ENCODE data around the gene H6PD. TPM values are rescaled to one million over a fixed set of nuclear protein-coding genes. Genes with fewer than 3 reads are reported as not detected.

H6PD gene
- total RNA-seq, 4 donors from 2014 or later, result 27.0 to 62.2 (median 44.0) TPM

DNA sequence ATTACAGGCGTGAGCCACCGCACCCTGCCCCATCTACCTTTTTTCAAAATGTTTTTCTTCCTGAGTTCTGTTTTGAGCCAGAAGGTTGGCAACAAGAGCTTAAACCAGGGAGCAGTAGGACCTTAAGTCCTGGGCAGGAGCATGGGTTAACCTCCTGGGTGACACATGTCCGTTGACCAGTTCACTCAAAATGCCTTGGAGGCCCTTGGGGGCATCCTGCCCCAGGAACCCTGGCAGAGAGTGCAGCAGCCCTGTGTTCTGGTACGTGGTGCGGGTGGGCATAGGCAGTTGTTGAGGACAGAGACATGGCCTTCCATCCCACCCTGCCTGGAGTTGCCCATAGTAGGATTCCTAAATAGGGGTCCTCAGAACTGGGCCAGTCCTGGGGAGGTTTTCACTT, 11.6 kb downstream of the H6PD start:
- Histone ChIP-seq H3K4me3 (no peak overlapping the region), H3K9me3 (no peaks in the 10 kb centered on the region), H3K27ac (no peak overlapping the region), H3K27me3 (no peaks in the 10 kb centered on the region), H3K4me1 (peaks cover 6 to 95% (median 48%) of the 10 kb centered on the region in 3 donors), H3K36me3 (peaks cover 0 to 46% of the 10 kb centered on the region in 2 donors)
- WGBS, 2 donors (ENCODE audit: low coverage in 1 of 2), result 100% methylated on average over 1 of the region's 5 CpGs; no CpG with 5 or more reads in 1 of the 2 donors
- TF ChIP-seq POLR2AphosphoS5 (IDR thresholded peaks at IDR 0.05) (no peak), POLR2A (IDR thresholded peaks at IDR 0.05) (no peak), EP300 (IDR thresholded peaks at IDR 0.05) (no peak)
- TF ChIP-seq, protein P1, sequence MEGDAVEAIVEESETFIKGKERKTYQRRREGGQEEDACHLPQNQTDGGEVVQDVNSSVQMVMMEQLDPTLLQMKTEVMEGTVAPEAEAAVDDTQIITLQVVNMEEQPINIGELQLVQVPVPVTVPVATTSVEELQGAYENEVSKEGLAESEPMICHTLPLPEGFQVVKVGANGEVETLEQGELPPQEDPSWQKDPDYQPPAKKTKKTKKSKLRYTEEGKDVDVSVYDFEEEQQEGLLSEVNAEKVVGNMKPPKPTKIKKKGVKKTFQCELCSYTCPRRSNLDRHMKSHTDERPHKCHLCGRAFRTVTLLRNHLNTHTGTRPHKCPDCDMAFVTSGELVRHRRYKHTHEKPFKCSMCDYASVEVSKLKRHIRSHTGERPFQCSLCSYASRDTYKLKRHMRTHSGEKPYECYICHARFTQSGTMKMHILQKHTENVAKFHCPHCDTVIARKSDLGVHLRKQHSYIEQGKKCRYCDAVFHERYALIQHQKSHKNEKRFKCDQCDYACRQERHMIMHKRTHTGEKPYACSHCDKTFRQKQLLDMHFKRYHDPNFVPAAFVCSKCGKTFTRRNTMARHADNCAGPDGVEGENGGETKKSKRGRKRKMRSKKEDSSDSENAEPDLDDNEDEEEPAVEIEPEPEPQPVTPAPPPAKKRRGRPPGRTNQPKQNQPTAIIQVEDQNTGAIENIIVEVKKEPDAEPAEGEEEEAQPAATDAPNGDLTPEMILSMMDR (IDR thresholded peaks at IDR 0.05), result no peak
- no peak for ATAC-seq

DNA sequence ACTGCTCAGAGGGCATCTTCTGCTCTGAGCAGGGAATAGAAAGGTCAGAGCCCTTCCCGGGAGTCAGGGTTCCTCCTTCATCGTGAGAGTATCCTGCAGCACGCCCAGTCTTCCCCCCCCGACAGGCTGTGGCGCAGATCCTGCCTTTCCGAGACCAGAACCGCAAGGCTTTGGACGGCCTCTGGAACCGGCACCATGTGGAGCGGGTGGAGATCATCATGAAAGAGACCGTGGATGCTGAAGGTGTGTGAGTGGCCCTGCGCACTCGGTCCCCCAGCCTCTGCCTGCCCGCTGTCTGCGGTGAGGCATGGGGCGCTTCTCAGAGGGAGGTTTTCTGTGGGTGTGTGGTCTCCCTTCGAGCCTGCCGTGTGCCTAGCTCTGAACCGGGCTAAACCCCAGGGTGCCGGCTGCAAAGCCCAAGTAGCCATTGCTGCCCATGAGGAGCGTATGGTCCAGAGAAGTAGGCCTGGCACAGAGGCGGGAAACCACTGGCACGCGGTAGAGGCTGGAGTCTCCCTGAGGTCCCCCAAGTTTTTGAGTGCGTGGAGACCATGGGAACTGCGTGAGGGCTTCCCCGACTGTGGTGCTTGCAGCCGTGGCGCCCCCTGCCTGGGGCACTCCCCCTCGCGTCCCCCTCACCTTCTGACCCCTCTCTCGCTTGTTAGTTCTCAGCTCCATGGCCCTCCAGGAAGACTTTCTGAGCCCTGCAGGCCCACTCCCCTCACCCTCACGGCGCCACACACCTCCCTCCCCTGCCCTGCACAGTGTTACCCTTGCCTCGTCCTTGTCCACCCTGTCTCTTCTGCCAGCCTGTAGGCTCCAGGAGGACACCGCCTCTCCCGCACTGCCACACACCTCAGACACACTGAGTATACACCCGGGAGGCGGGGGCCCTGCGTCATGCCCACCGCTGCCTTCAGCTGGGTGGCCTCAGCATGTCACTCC, 12.5 kb downstream of the H6PD start:
- Histone ChIP-seq H3K4me3 (no peak overlapping the region), H3K9me3 (no peaks in the 10 kb centered on the region), H3K27ac (no peak overlapping the region), H3K36me3 (peaks cover 0 to 46% of the 10 kb centered on the region in 2 donors), H3K27me3 (no peaks in the 10 kb centered on the region), H3K4me1 (peaks cover 4 to 95% (median 49%) of the 10 kb centered on the region in 3 donors)
- 40 to 73% methylated on average over 1 to 4 of the region's 41 CpGs for WGBS, 2 donors (ENCODE audit: low coverage in 1 of 2)
- no peak for TF ChIP-seq POLR2A (IDR thresholded peaks at IDR 0.05)
- TF ChIP-seq, protein P1 (IDR thresholded peaks at IDR 0.05), result no peak
- no peak for TF ChIP-seq POLR2AphosphoS5 (IDR thresholded peaks at IDR 0.05)
- no peak for TF ChIP-seq EP300 (IDR thresholded peaks at IDR 0.05)
- ATAC-seq, result no peak

DNA sequence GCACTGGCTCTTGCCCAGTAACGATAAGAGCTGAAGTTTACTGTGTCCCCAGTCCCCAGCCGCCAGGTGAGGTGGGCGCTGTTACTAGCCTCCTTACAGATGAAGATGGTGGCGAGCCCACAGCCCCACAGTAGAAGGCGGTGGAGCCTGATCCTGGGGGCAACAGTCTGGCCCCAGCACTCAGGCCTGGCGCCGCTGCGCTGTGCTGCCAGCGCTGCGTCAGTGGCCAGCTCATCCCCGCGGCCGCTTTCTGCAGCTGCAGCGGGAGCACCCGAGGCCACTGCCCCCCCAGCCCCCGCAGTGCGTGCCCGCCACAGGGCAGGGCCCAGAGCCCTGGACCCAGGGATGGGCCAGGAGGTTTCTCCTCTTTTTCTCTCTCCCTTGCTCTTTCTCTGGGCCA, 13.3 kb downstream of the H6PD start:
- Histone ChIP-seq H3K36me3 (peaks cover 0 to 46% of the 10 kb centered on the region in 2 donors), H3K27me3 (no peaks in the 10 kb centered on the region), H3K4me3 (no peak overlapping the region), H3K9me3 (no peaks in the 10 kb centered on the region), H3K4me1 (peaks cover 4 to 95% (median 42%) of the 10 kb centered on the region in 3 donors), H3K27ac (peak overlapping the region in 2 of 4 donors; percentile 71 to 74)
- TF ChIP-seq, protein P1 (IDR thresholded peaks at IDR 0.05), result no peak
- no peak for TF ChIP-seq EP300 (IDR thresholded peaks at IDR 0.05)
- TF ChIP-seq POLR2AphosphoS5 (IDR thresholded peaks at IDR 0.05), result no peak
- TF ChIP-seq POLR2A (IDR thresholded peaks at IDR 0.05), result no peak
- 93% methylated on average over 11 to 13 of the region's 18 CpGs for WGBS, 2 donors (ENCODE audit: low coverage in 1 of 2)
- no peak for ATAC-seq

DNA sequence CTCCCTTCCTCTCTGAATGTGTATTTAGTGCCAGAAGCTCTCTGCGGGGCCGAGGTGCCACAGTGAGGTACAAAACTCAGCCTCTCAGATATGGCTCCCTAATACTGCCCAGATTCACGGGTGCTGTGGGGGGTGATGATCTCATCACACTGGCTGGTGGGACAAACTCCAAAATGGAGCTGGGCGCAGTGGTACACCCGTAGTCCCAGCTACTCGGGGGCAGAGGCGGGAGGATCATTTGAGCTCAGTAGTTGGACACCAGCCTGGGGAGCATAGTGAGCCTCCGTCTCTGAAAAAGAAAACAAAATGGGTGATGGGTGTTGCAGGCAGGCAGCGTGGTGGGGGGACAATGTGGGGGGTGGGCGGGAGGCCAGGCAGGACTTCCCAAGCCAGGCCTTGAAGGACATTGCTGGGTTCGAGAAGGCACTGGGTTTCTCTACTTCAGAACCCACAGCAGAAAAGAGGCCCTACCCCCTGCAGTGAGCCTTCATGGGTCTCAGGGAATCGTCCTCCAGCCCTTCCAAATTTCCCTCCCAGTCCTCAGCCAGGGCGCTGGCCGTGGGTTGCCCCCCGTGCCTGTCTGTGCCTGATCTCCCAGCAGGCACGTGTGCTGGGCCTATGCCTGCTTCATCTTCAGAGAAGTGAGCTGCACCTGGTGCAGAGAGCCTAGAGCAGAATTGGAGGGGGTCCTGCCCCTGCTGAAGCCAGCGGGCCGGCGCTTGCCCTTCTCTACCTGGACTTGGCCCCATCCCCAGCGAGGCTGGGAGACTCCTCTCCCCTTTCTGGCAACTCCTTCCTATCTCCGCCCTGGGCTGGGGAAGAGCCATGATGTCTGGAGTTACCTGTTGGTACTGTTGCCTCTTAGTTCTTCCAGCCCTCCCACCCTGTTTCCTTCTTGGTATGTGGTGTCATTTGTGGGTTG, 14.0 kb downstream of the H6PD start:
- Histone ChIP-seq H3K27ac (peak overlapping the region in 3 of 4 donors; percentile 71 to 74 (median 71)), H3K9me3 (no peaks in the 10 kb centered on the region), H3K36me3 (peaks cover 0 to 46% of the 10 kb centered on the region in 2 donors), H3K4me1 (peaks cover 4 to 95% (median 37%) of the 10 kb centered on the region in 3 donors), H3K27me3 (no peaks in the 10 kb centered on the region), H3K4me3 (no peak overlapping the region)
- ATAC-seq, result no peak
- 42 to 52% methylated on average over 5 to 6 of the region's 21 CpGs for WGBS, 2 donors (ENCODE audit: low coverage in 1 of 2)
- TF ChIP-seq, protein P1 (IDR thresholded peaks at IDR 0.05), result no peak
- TF ChIP-seq EP300 (IDR thresholded peaks at IDR 0.05) (no peak), POLR2A (IDR thresholded peaks at IDR 0.05) (no peak), POLR2AphosphoS5 (IDR thresholded peaks at IDR 0.05) (no peak)

All from gastroesophageal sphincter (tissue), 4 donors.